GM18861 (cell line): Measurements from ENCODE around the gene BAZ1A.
"Not testable (repeated sequence)": the region's sequence is repeated elsewhere in the genome, so short reads cannot be mapped to it uniquely, and the experiment has no call there.

Experiments used
- ATAC-seq: cut with Tn5 transposase; IDR thresholded peaks from one replicate; pipeline ENCODE4 v1.9.1; 2021; ENCODE audit not compliant: unreplicated experiment

Gene BAZ1A

GRCh38 chr14:34785223-34786006 lies 89.7 kb downstream of the BAZ1A start:
- peak; percentile 57 for ATAC-seq

GRCh38 chr14:34782031-34782430 lies 93.1 kb downstream of the BAZ1A start:
- no peak for ATAC-seq

GRCh38 chr14:34781242-34781641 lies 93.9 kb downstream of the BAZ1A start:
- no peak for ATAC-seq

- ATAC-seq = no peak
Observed at GRCh38 chr14:34780646-34781045, 94.5 kb downstream of the BAZ1A start.

GRCh38 chr14:34778744-34779143 lies 96.4 kb downstream of the BAZ1A start:
- ATAC-seq = no peak

- ATAC-seq = no peak
Observed at GRCh38 chr14:34776611-34777010, 98.5 kb downstream of the BAZ1A start.

GRCh38 chr14:34775922-34776321 lies 99.2 kb downstream of the BAZ1A start:
- ATAC-seq = no peak

GRCh38 chr14:34775342-34775741 lies 99.8 kb downstream of the BAZ1A start:
- no peak for ATAC-seq

- ATAC-seq = no peak
Observed at GRCh38 chr14:34770901-34771300, 104.3 kb downstream of the BAZ1A start.

- no peak for ATAC-seq
Observed at GRCh38 chr14:34766606-34767005, 108.6 kb downstream of the BAZ1A start.

- ATAC-seq = no peak
Observed at GRCh38 chr14:34766060-34766459, 109.1 kb downstream of the BAZ1A start.

GRCh38 chr14:34755215-34755614 lies 119.9 kb downstream of the BAZ1A start:
- ATAC-seq = no peak

GRCh38 chr14:34754687-34755086 lies 120.5 kb downstream of the BAZ1A start:
- no peak for ATAC-seq

- ATAC-seq = no peak
Observed at GRCh38 chr14:34750670-34751069, 124.5 kb downstream of the BAZ1A start.

- ATAC-seq = no peak
Observed at GRCh38 chr14:34750233-34750632, 124.9 kb downstream of the BAZ1A start.

- ATAC-seq = no peak
Observed at GRCh38 chr14:34749408-34749807, 125.8 kb downstream of the BAZ1A start.

GRCh38 chr14:34742270-34743115 lies 132.7 kb downstream of the BAZ1A start:
- ATAC-seq = no peak

- ATAC-seq = no peak
Observed at GRCh38 chr14:34741840-34742239, 133.3 kb downstream of the BAZ1A start.

- not testable (repeated sequence) for ATAC-seq
Observed at GRCh38 chr14:34740139-34740538, 135.0 kb downstream of the BAZ1A start.

GRCh38 chr14:34737079-34737478 lies 138.1 kb downstream of the BAZ1A start:
- ATAC-seq = not testable (repeated sequence)

- no peak for ATAC-seq
Observed at GRCh38 chr14:34733245-34733644, 141.9 kb downstream of the BAZ1A start.

GRCh38 chr14:34732802-34733201 lies 142.4 kb downstream of the BAZ1A start:
- ATAC-seq = no peak
